Lower leg skin (tissue), 3 donors: Measurements from ENCODE around the gene ANKRD13D.

Source experiments
- CTCF ChIP-seq, 3 donors: fragments of 450-650 bp; IDR thresholded peaks; one replicate each; pipeline ENCODE4 v1.5.1; 2016; ENCODE audit warnings: antibody characterized with exemption in 3 of 3, mild to moderate bottlenecking in 3 of 3, moderate library complexity in 2 of 3
- POLR2A ChIP-seq, 2 donors: fragments of 450-650 bp; IDR thresholded peaks; one replicate each; pipeline ENCODE4 v1.6.1; 2016 to 2017; ENCODE audit warnings: antibody characterized with exemption in 2 of 2, mild to moderate bottlenecking in 1 of 2, moderate library complexity in 1 of 2

GRCh38 chr11:67349036-67349435, 59.9 kb downstream of the ANKRD13D start:
- no peak for TF ChIP-seq POLR2A (IDR thresholded peaks at IDR 0.05)
- TF ChIP-seq CTCF (IDR thresholded peaks at IDR 0.05), result no peak
